Neural progenitor cell (in vitro differentiated cells): ENCODE data around the gene IL7R. TPM values are rescaled to one million over a fixed set of nuclear protein-coding genes. Genes with fewer than 3 reads are reported as not detected.

ENCODE experiments used
- DNase-seq: peaks from one replicate; pipeline ENCODE4 v3.0.0-alpha.2; 2016; ENCODE audit warnings: low spot score
- H2AFZ ChIP-seq: fragments of 200-600 bp; sonication (generic); replicated peaks from 2 replicates; pipeline ENCODE4 v1.6.1; 2016; ENCODE audit warnings: antibody characterized with exemption
- H3F3A ChIP-seq: fragments of 200-600 bp; sonication (generic); 2 replicates; pipeline ENCODE4 v1.6.1; 2016; ENCODE audit warnings: antibody characterized with exemption, low read depth
- H3K27ac ChIP-seq: fragments of 200-600 bp; sonication (generic); 2 replicates; pipeline ENCODE4 v1.5.1; 2016; ENCODE audit warnings: mild to moderate bottlenecking
- H3K27me3 ChIP-seq: fragments of 200-600 bp; sonication (generic); 2 replicates; pipeline ENCODE4 v1.6.1; 2016; ENCODE audit warnings: mild to moderate bottlenecking, moderate library complexity
- H3K36me3 ChIP-seq: fragments of 200-600 bp; sonication (generic); 2 replicates; pipeline ENCODE4 v1.5.1; 2016
- H3K4me1 ChIP-seq: fragments of 200-600 bp; sonication (generic); 2 replicates; pipeline ENCODE4 v1.6.1; 2016; ENCODE audit warnings: mixed run types
- H3K4me2 ChIP-seq: fragments of 200-600 bp; sonication (generic); 2 replicates; pipeline ENCODE4 v1.6.1; 2016
- H3K4me3 ChIP-seq: fragments of 200-600 bp; sonication (generic); 2 replicates; pipeline ENCODE4 v1.5.1; 2016
- H3K79me2 ChIP-seq: fragments of 200-600 bp; sonication (generic); 2 replicates; pipeline ENCODE4 v1.6.1; 2016; ENCODE audit warnings: low read depth
- H3K9ac ChIP-seq: fragments of 200-600 bp; sonication (generic); 2 replicates; pipeline ENCODE4 v1.6.1; 2016
- H3K9me3 ChIP-seq: fragments of 200-600 bp; sonication (generic); 2 replicates; pipeline ENCODE4 v1.5.1; 2016; ENCODE audit warnings: low read depth
- H4K20me1 ChIP-seq: fragments of 200-600 bp; sonication (generic); 2 replicates; pipeline ENCODE4 v1.6.1; 2016; ENCODE audit warnings: low read depth
- H3K27ac Mint-ChIP-seq: 3 replicates; pipeline ENCODE4 v1.8.0; 2021; ENCODE audit warnings: mixed read lengths
- H3K27me3 Mint-ChIP-seq: 2 replicates; pipeline ENCODE4 v1.8.0; 2022; ENCODE audit warnings: low read depth, mild to moderate bottlenecking, inconsistent platforms, moderate library complexity, mixed read lengths; ENCODE audit not compliant: insufficient read depth
- H3K36me3 Mint-ChIP-seq: 3 replicates; pipeline ENCODE4 v1.8.0; 2021; ENCODE audit warnings: mixed read lengths
- H3K4me1 Mint-ChIP-seq: 3 replicates; pipeline ENCODE4 v1.8.0; 2021; ENCODE audit warnings: mixed read lengths
- H3K4me3 Mint-ChIP-seq: 3 replicates; pipeline ENCODE4 v1.8.0; 2021; ENCODE audit warnings: mild to moderate bottlenecking, moderate library complexity, mixed read lengths
- H3K9me3 Mint-ChIP-seq: 3 replicates; pipeline ENCODE4 v1.8.0; 2020; ENCODE audit warnings: mixed read lengths
- CTCF ChIP-seq: fragments of 200-600 bp; sonication (generic); IDR thresholded peaks from 2 replicates; pipeline ENCODE4 v1.5.1; 2017; ENCODE audit warnings: antibody characterized with exemption, mild to moderate bottlenecking
- EZH2 ChIP-seq: fragments of 200-600 bp; sonication (generic); IDR thresholded peaks from 2 replicates; pipeline ENCODE4 v1.6.1; 2017; ENCODE audit warnings: antibody characterized with exemption, mild to moderate bottlenecking, moderate library complexity
- EZH2phosphoT487 ChIP-seq: fragments of 200-600 bp; sonication (generic); IDR thresholded peaks from 2 replicates; pipeline ENCODE4 v1.6.1; 2017; ENCODE audit warnings: antibody characterized with exemption
- total RNA-seq: library from RNA; depleted of rRNA; stranded (reverse); fragments of >200 nt; gene quantifications from 2 replicates; pipeline ENCODE4 v1.2.3, GENCODE V29; 2015; ENCODE audit warnings: low replicate concordance

The IL7R gene
- total RNA-seq, 1 donor from 2014 or later = not detected

DNA sequence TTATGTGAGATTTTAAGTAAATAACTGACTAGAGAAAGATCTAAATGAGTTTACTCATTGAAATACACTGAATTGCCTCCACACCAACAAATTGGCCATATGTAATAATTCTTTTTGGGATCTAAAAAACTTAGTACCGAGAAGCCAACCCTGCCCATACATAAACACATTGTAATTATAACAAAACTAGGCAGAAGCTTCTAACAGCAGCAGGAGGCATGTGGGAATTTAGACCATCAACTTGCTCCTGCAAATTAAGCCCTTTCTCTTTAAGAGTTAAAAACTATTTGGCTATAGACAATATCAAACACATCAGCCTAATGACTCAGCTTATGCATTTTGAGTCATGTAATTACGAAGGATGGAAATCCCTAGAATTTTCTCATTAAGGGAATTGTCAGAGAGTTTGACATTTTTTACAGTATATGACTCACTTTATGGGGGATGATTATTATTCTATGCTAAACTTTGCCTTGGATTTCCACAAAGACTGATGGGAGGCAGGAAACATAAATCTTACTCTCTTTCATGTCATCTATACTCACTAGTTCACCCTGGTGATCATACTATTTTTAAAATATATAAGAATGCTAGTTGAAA, 1.0 kb downstream of the IL7R start:
- H3K27me3 Mint-ChIP-seq = peaks cover under 1% of the 10 kb centered on the region
- H3K27ac Mint-ChIP-seq = no peak overlapping the region

GRCh38 chr5:35859101-35859661, 2.5 kb downstream of the IL7R start:
- peak; percentile 39 for DNase-seq
- Mint-ChIP-seq H3K9me3 (no peaks in the 10 kb centered on the region), H3K36me3 (no peaks in the 10 kb centered on the region), H3K27ac (peak overlapping the region; percentile 59), H3K4me3 (no peak overlapping the region), H3K4me1 (peaks cover 21% of the 10 kb centered on the region), H3K27me3 (peaks cover 5% of the 10 kb centered on the region)
- H3K27me3 ChIP-seq = no peaks in the 10 kb centered on the region
- TF ChIP-seq CTCF (no peak), EZH2 (no peak), EZH2phosphoT487 (no peak)
- H3K36me3 ChIP-seq = no peaks in the 10 kb centered on the region
- H3K27ac ChIP-seq = no peak overlapping the region
- H3K4me2 ChIP-seq = peak overlapping the region; percentile 37
- H3F3A ChIP-seq = no peaks in the 10 kb centered on the region
- no peak overlapping the region for H3K9ac ChIP-seq
- H3K79me2 ChIP-seq = no peaks in the 10 kb centered on the region
- no peaks in the 10 kb centered on the region for H4K20me1 ChIP-seq
- H3K4me3 ChIP-seq = no peak overlapping the region
- H3K9me3 ChIP-seq = no peaks in the 10 kb centered on the region
- peaks cover 12% of the 10 kb centered on the region for H3K4me1 ChIP-seq
- peak overlapping the region; percentile 23 for H2AFZ ChIP-seq

More for the DNA sequence above, 1.0 kb downstream of the IL7R start:
- Mint-ChIP-seq H3K4me3 (no peak overlapping the region), H3K9me3 (no peaks in the 10 kb centered on the region), H3K4me1 (peaks cover 21% of the 10 kb centered on the region), H3K36me3 (no peaks in the 10 kb centered on the region)
- no peak overlapping the region for H3K9ac ChIP-seq
- no peak for DNase-seq
- H4K20me1 ChIP-seq = no peaks in the 10 kb centered on the region
- peaks cover 12% of the 10 kb centered on the region for H3K4me1 ChIP-seq
- H3K79me2 ChIP-seq = no peaks in the 10 kb centered on the region
- no peaks in the 10 kb centered on the region for H3K9me3 ChIP-seq
- no peak overlapping the region for H3K4me2 ChIP-seq
- no peak overlapping the region for H2AFZ ChIP-seq
- TF ChIP-seq EZH2phosphoT487 = no peak
- TF ChIP-seq EZH2 = no peak
- no peak for TF ChIP-seq CTCF
- H3K27me3 ChIP-seq = no peaks in the 10 kb centered on the region
- no peak overlapping the region for H3K27ac ChIP-seq
- H3K36me3 ChIP-seq = no peaks in the 10 kb centered on the region
- H3K4me3 ChIP-seq = no peak overlapping the region
- H3F3A ChIP-seq = no peaks in the 10 kb centered on the region

GRCh38 chr5:35860686-35861085, 4.0 kb downstream of the IL7R start:
- peaks cover 5% of the 10 kb centered on the region for H3K27me3 Mint-ChIP-seq
- Histone ChIP-seq H3K27me3 (no peaks in the 10 kb centered on the region), H3K4me3 (no peak overlapping the region), H3K27ac (no peak overlapping the region), H2AFZ (no peak overlapping the region), H3K79me2 (no peaks in the 10 kb centered on the region), H3K9me3 (no peaks in the 10 kb centered on the region), H3K4me2 (no peak overlapping the region), H3F3A (no peaks in the 10 kb centered on the region), H3K36me3 (no peaks in the 10 kb centered on the region), H4K20me1 (no peaks in the 10 kb centered on the region), H3K9ac (no peak overlapping the region), H3K4me1 (peaks cover 12% of the 10 kb centered on the region)
- H3K27ac Mint-ChIP-seq = no peak overlapping the region
- H3K36me3 Mint-ChIP-seq = no peaks in the 10 kb centered on the region
- TF ChIP-seq EZH2phosphoT487 = no peak
- TF ChIP-seq CTCF = no peak
- TF ChIP-seq EZH2 = no peak
- H3K4me1 Mint-ChIP-seq = peaks cover 21% of the 10 kb centered on the region
- H3K4me3 Mint-ChIP-seq = no peak overlapping the region
- peaks cover 2% of the 10 kb centered on the region for H3K9me3 Mint-ChIP-seq
- no peak for DNase-seq
